ENCODE data around the gene LSAMP.

The LSAMP gene

GRCh38 chr3:115927197-115927596, 518.1 kb downstream of the LSAMP start:
- no peak for DNase-seq

- no peak for DNase-seq
Measured at GRCh38 chr3:115922681-115923347, 522.5 kb downstream of the LSAMP start.

- no peak for DNase-seq
Measured at GRCh38 chr3:115921711-115922110, 523.6 kb downstream of the LSAMP start.

GRCh38 chr3:115918900-115919299, 526.4 kb downstream of the LSAMP start:
- no peak for DNase-seq

- no peak for DNase-seq
Measured at GRCh38 chr3:115916866-115917265, 528.4 kb downstream of the LSAMP start.

GRCh38 chr3:115915061-115915460, 530.2 kb downstream of the LSAMP start:
- DNase-seq: no peak

GRCh38 chr3:115913069-115913686, 532.1 kb downstream of the LSAMP start:
- no peak for DNase-seq

- no peak for DNase-seq
Measured at GRCh38 chr3:115912372-115912771, 532.9 kb downstream of the LSAMP start.

- DNase-seq: no peak
Measured at GRCh38 chr3:115905871-115906270, 539.4 kb downstream of the LSAMP start.

- DNase-seq: no peak
Measured at GRCh38 chr3:115903843-115904242, 541.4 kb downstream of the LSAMP start.

- no peak for DNase-seq
Measured at GRCh38 chr3:115901008-115901407, 544.3 kb downstream of the LSAMP start.

- DNase-seq: no peak
Measured at GRCh38 chr3:115899535-115899934, 545.8 kb downstream of the LSAMP start.

GRCh38 chr3:115898656-115899410, 546.5 kb downstream of the LSAMP start:
- no peak for DNase-seq

- no peak for DNase-seq
Measured at GRCh38 chr3:115891006-115891636, 554.2 kb downstream of the LSAMP start.

GRCh38 chr3:115890579-115890978, 554.7 kb downstream of the LSAMP start:
- DNase-seq: no peak

- DNase-seq: no peak
Measured at GRCh38 chr3:115885621-115886020, 559.7 kb downstream of the LSAMP start.

- no peak for DNase-seq
Measured at GRCh38 chr3:115877615-115877899, 567.7 kb downstream of the LSAMP start.

GRCh38 chr3:115876876-115877614, 568.2 kb downstream of the LSAMP start:
- no peak for DNase-seq

GRCh38 chr3:115875460-115875859, 569.8 kb downstream of the LSAMP start:
- no peak for DNase-seq

- no peak for DNase-seq
Measured at GRCh38 chr3:115871735-115872134, 573.6 kb downstream of the LSAMP start.

GRCh38 chr3:115864911-115865310, 580.4 kb downstream of the LSAMP start:
- DNase-seq: no peak

- no peak for DNase-seq
Measured at GRCh38 chr3:115862849-115863248, 582.4 kb downstream of the LSAMP start.

GRCh38 chr3:115862099-115862498, 583.2 kb downstream of the LSAMP start:
- no peak for DNase-seq

Data from activated CD8-positive, alpha-beta memory T cell treated with anti-CD3 and anti-CD28 coated beads for 24 hours (primary cell).